Testis (tissue), 3 donors: ENCODE data around the gene TBCD. TPM values are rescaled to one million over a fixed set of nuclear protein-coding genes. Genes with fewer than 3 reads are reported as not detected.

Source experiments
- DNase-seq: peaks from one replicate; pipeline ENCODE4 v3.0.0-alpha.2; 2019
- H3K27ac ChIP-seq, 2 donors: fragments of 200-600 bp; sonication (generic); one replicate each; pipeline ENCODE4 v1.5.1; 2019
- H3K27me3 ChIP-seq: fragments of 200-600 bp; sonication (generic); one replicate; pipeline ENCODE4 v1.5.1; 2019
- H3K36me3 ChIP-seq: fragments of 200-600 bp; sonication (generic); one replicate; pipeline ENCODE4 v1.5.1; 2017; ENCODE audit warnings: low read depth; ENCODE audit errors: missing control alignments
- H3K4me1 ChIP-seq: fragments of 200-600 bp; sonication (generic); one replicate; pipeline ENCODE4 v1.5.1; 2019
- H3K4me3 ChIP-seq, 2 donors: fragments of 200-600 bp; sonication (generic); one replicate each; pipeline ENCODE4 v1.5.1; 2017 to 2019
- H3K9me3 ChIP-seq: fragments of 200-600 bp; sonication (generic); one replicate; pipeline ENCODE4 v1.5.1; 2017
- CTCF ChIP-seq, 3 experiments: fragments of 450-650 bp in 2 of 3; fragments of 200-600 bp in 1 of 3; sonication (generic) in 1 of 3; IDR thresholded peaks; one replicate each; pipeline ENCODE4 v1.5.1; 2016 to 2019; ENCODE audit warnings: antibody characterized with exemption in 3 of 3, mild to moderate bottlenecking in 2 of 3, moderate library complexity in 1 of 3
- POLR2A ChIP-seq: fragments of 450-650 bp; IDR thresholded peaks from one replicate; pipeline ENCODE4 v1.6.1; 2017; ENCODE audit warnings: antibody characterized with exemption, mild to moderate bottlenecking, moderate library complexity
- WGBS, 2 donors: methylation state at CpG; one replicate each; pipeline ENCODE4 v1.1.5; 2018; 5-methylcytosine and 5-hydroxymethylcytosine counted together
- intact Hi-C: fragments of 100-400 bp; cut with DNase I; formaldehyde crosslinking; loops from one replicate; pipeline ENCODE4 v1.15.1; 2023; ENCODE audit warnings: low total_unique reads
- polyA plus RNA-seq: library from polyadenylated mRNA; stranded (reverse); fragments of 350-450 nt; fragmentation: Illumina TruSeq; extraction: RNeasy Lipid Tissue Mini Kit (QIAGEN cat#74804); gene quantifications from one replicate; pipeline ENCODE4 v1.2.3, GENCODE V29; 2014; ENCODE audit warnings: low read depth, low replicate concordance; ENCODE audit not compliant: insufficient read depth
- total RNA-seq, 2 donors: library from RNA; depleted of rRNA; stranded (reverse); fragments of >200 nt; gene quantifications; one replicate each; pipeline ENCODE4 v1.2.3, GENCODE V29; 2016

Gene TBCD
- total and polyA plus RNA-seq, 3 donors from 2014 or later = 81.2 to 128 (median 115) TPM

GRCh38 chr17:82927661-82928601 lies 176.1 kb downstream of the TBCD start:
- Histone ChIP-seq H3K36me3 (no peaks in the 10 kb centered on the region), H3K27me3 (no peaks in the 10 kb centered on the region), H3K27ac (no peak overlapping the region), H3K9me3 (no peaks in the 10 kb centered on the region), H3K4me1 (no peaks in the 10 kb centered on the region), H3K4me3 (no peak overlapping the region)
- WGBS, 2 donors = 93 to 94% methylated on average over 16 to 34 of the region's 34 CpGs
- DNase-seq = no peak
- intact Hi-C loops = no loop called here
- no peak for TF ChIP-seq POLR2A
- TF ChIP-seq CTCF (IDR thresholded peaks at IDR 0.05) = no peak

DNA sequence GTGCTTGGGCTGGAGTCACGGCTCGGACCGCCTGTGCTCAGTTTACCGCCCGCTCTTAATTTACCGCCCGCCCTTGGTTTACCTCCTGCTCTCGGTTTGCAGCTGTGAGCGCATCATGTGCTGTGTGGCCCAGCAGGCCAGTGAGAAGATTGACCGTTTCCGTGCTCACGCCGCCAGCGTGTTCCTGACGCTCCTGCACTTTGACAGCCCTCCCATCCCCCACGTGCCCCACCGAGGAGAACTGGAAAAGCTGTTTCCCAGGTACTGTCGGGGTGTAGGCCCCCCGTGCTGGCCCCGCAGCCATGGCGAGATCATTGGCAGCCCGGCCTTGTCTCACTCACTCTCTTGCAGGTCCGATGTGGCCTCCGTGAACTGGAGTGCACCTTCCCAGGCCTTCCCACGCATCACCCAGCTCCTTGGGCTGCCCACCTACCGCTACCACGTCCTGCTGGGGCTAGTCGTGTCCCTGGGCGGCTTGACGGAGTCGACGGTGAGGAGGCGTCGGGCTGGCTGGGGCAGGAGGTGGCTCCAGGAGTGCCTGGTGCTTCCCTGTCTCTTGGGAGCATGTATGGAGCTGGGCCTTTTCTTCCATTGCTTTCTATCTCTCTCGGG lies 177.3 kb downstream of the TBCD start:
- DNase-seq = no peak
- TF ChIP-seq POLR2A (no peak), CTCF (IDR thresholded peaks at IDR 0.05) (no peak)
- Histone ChIP-seq H3K27me3 (no peaks in the 10 kb centered on the region), H3K27ac (no peak overlapping the region), H3K9me3 (no peaks in the 10 kb centered on the region), H3K4me1 (no peaks in the 10 kb centered on the region), H3K4me3 (no peak overlapping the region), H3K36me3 (no peaks in the 10 kb centered on the region)
- 95 to 98% methylated on average over 35 of the region's 35 CpGs for WGBS, 2 donors
- intact Hi-C loops = no loop called here

GRCh38 chr17:82929676-82930042 lies 177.8 kb downstream of the TBCD start:
- Histone ChIP-seq H3K27me3 (no peaks in the 10 kb centered on the region), H3K4me1 (no peaks in the 10 kb centered on the region), H3K9me3 (no peaks in the 10 kb centered on the region), H3K4me3 (no peak overlapping the region), H3K27ac (no peak overlapping the region), H3K36me3 (no peaks in the 10 kb centered on the region)
- intact Hi-C loops = no loop called here
- TF ChIP-seq CTCF (IDR thresholded peaks at IDR 0.05) (no peak), POLR2A (no peak)
- DNase-seq = no peak
- WGBS, 2 donors = 97% methylated on average over 9 of the region's 9 CpGs; no CpG with 5 or more reads in 1 of the 2 donors

DNA sequence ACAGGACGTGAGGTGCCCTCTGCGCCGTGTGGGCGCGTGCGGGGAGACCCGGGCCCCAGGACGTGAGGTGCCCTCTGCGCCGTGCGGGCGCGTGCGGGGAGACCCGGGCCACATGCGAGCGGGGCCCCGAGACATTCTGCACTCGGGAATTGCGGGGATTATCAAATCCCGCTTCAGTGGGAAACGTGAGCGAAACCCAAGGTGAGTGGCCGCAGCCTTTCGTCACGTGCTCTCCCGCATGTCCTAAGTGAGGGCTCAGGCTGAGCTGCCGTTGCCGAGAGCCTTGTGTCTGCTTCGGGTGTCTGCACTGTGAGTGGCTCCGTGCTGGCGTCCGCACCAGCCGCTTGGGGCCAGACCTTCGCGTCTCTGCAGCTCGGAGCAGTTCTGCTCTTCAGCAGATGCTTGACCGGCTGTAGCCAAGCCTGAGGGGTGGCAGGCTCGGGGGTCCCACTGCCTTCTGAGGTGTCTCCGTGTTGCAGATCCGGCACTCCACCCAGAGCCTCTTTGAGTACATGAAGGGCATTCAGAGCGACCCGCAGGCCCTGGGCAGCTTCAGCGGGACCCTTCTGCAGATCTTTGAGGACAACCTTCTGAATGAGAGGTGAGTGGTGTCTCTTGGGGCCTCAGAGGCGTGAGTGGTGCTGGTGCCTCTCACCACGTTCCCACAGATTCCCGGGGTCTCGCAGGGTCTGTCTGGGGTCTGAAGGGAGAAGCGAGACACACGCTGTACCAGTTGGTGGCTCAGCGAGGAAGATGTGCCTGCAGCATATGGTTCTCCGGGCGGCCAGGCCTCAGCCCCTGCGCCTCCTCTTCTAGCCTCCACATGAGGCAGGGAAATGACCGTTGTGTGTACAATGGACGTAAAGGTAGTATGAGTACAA lies 178.4 kb downstream of the TBCD start:
- intact Hi-C loops = no loop called here
- WGBS, 2 donors = 97 to 99% methylated on average over 35 to 56 of the region's 56 CpGs
- H3K9me3 ChIP-seq = no peaks in the 10 kb centered on the region
- H3K36me3 ChIP-seq = no peaks in the 10 kb centered on the region
- H3K27me3 ChIP-seq = no peaks in the 10 kb centered on the region
- H3K4me1 ChIP-seq = no peaks in the 10 kb centered on the region
- TF ChIP-seq POLR2A (no peak), CTCF (IDR thresholded peaks at IDR 0.05) (no peak)
- H3K4me3 ChIP-seq = no peak overlapping the region
- DNase-seq = no peak
- no peak overlapping the region for H3K27ac ChIP-seq
